IMR-90 (cell line): ENCODE measurements around the gene EFNB2.

ENCODE experiments used
- CEBPB ChIP-seq: IDR thresholded peaks from 2 replicates; pipeline ENCODE4 v1.6.1; 2012; ENCODE audit warnings: low read depth, low read length, improper control_type of control experiment
- MAFK ChIP-seq: IDR thresholded peaks from 2 replicates; pipeline ENCODE4 v1.6.1; 2012; ENCODE audit warnings: low read depth, low read length, improper control_type of control experiment
- MAZ ChIP-seq: IDR thresholded peaks from 2 replicates; pipeline ENCODE4 v1.6.1; 2012; ENCODE audit warnings: low read depth, mild to moderate bottlenecking, low read length, improper control_type of control experiment, moderate library complexity, borderline replicate concordance
- POLR2A ChIP-seq: IDR thresholded peaks from 2 replicates; pipeline ENCODE4 v1.6.1; 2012; ENCODE audit warnings: mild to moderate bottlenecking, low read depth, low read length
- RAD21 ChIP-seq: IDR thresholded peaks from 2 replicates; pipeline ENCODE4 v1.6.1; 2012; ENCODE audit warnings: low read length, improper control_type of control experiment
- RCOR1 ChIP-seq: IDR thresholded peaks from 2 replicates; pipeline ENCODE4 v1.6.1; 2012; ENCODE audit warnings: mild to moderate bottlenecking, low read length, improper control_type of control experiment; ENCODE audit not compliant: insufficient replicate concordance
- RFX5 ChIP-seq: IDR thresholded peaks from 2 replicates; pipeline ENCODE4 v1.8.0; 2012; ENCODE audit warnings: low read depth, mild to moderate bottlenecking, low read length, moderate library complexity
- SMC3 ChIP-seq: fragments of 150-350 bp; IDR thresholded peaks from 2 replicates; pipeline ENCODE4 v1.6.1; 2016; ENCODE audit warnings: low read depth, mild to moderate bottlenecking, antibody characterized with exemption, low read length, moderate library complexity
- TF ChIP-seq, protein P1 (sequence below): conservative IDR thresholded peaks from 2 replicates; pipeline ENCODE4 v1.5.1; 2012; ENCODE audit warnings: mild to moderate bottlenecking, low read depth, low read length, improper control_type of control experiment
- TF ChIP-seq, protein P2 (sequence below): fragments of 150-350 bp; IDR thresholded peaks from 2 replicates; pipeline ENCODE4 v1.6.1; 2017; ENCODE audit warnings: mild to moderate bottlenecking, antibody characterized with exemption, low read length, low read depth
- TF ChIP-seq, protein P3 (sequence below): fragments of 150-350 bp; IDR thresholded peaks from 2 replicates; pipeline ENCODE4 v1.6.1; 2016; ENCODE audit warnings: low read depth, mild to moderate bottlenecking, low read length, moderate library complexity, borderline replicate concordance

DNA sequence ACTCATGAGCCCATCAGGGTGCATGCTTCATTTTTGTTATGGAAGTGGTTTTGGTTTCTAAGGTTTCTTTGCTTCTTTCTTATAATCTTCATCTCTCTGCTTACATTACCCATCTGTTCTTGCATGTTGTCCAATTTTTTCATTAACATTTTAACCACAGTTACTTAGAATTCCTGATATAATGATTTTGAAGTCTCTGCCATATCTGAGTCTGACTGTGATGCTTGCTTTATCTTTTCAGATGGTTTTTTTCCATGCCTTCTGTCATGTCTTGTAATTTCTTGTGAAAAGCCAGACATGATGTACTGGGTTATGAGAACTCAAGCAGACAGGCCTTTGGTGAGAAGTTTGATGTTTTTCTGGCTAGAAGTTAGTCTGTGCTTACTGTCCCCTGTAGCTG, 40.4 kb upstream of the EFNB2 start:
- TF ChIP-seq CEBPB (no peak), POLR2A (no peak), SMC3 (no peak), MAFK (no peak), RCOR1 (no peak), MAZ (no peak), RAD21 (no peak), RFX5 (no peak)
- TF ChIP-seq, protein P1, sequence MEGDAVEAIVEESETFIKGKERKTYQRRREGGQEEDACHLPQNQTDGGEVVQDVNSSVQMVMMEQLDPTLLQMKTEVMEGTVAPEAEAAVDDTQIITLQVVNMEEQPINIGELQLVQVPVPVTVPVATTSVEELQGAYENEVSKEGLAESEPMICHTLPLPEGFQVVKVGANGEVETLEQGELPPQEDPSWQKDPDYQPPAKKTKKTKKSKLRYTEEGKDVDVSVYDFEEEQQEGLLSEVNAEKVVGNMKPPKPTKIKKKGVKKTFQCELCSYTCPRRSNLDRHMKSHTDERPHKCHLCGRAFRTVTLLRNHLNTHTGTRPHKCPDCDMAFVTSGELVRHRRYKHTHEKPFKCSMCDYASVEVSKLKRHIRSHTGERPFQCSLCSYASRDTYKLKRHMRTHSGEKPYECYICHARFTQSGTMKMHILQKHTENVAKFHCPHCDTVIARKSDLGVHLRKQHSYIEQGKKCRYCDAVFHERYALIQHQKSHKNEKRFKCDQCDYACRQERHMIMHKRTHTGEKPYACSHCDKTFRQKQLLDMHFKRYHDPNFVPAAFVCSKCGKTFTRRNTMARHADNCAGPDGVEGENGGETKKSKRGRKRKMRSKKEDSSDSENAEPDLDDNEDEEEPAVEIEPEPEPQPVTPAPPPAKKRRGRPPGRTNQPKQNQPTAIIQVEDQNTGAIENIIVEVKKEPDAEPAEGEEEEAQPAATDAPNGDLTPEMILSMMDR = no peak
- TF ChIP-seq, protein P2, sequence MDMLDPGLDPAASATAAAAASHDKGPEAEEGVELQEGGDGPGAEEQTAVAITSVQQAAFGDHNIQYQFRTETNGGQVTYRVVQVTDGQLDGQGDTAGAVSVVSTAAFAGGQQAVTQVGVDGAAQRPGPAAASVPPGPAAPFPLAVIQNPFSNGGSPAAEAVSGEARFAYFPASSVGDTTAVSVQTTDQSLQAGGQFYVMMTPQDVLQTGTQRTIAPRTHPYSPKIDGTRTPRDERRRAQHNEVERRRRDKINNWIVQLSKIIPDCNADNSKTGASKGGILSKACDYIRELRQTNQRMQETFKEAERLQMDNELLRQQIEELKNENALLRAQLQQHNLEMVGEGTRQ = no peak
- TF ChIP-seq, protein P3, sequence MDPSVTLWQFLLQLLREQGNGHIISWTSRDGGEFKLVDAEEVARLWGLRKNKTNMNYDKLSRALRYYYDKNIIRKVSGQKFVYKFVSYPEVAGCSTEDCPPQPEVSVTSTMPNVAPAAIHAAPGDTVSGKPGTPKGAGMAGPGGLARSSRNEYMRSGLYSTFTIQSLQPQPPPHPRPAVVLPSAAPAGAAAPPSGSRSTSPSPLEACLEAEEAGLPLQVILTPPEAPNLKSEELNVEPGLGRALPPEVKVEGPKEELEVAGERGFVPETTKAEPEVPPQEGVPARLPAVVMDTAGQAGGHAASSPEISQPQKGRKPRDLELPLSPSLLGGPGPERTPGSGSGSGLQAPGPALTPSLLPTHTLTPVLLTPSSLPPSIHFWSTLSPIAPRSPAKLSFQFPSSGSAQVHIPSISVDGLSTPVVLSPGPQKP = no peak
